ENCODE results near the gene GLYR1.

Gene GLYR1

DNA sequence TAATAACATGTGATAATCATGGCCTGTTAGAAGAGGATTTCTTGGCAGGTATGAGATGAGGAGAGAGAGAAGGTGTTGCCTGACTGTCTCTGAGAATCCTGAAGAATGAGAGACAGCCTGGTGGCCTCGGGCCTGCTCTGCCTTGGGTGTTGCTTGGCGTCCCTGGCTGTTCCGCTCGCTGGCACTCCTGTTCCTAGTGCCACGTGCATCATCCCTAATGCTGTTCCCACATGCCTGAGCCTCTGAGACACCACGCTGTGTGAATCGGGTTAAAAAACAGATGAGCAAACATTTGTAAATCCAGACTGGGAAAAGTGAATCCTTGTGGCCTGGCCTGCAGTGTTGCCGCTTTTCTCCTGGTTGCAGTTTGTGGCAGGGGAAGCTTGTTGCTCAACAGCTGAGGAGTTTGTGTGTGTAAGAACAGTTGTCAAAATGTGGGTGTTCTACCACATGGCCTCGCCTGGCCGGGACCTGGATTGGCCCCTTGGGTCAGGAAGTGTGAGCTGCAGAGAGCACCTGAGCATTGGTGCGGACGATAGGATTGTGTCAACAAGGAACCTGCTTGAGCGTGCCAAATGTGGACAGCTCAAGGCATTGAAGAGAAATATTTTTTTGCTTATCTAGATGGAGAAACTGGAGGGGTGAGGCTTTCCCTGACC, 22.2 kb upstream of the GLYR1 start:
- TF ChIP-seq ZNF274 (IDR thresholded peaks at IDR 0.05; ENCODE audit: low read depth, low read length) = no peak
- H3K4me3 ChIP-seq (ENCODE audit: low read length) = no peak overlapping the region

DNA sequence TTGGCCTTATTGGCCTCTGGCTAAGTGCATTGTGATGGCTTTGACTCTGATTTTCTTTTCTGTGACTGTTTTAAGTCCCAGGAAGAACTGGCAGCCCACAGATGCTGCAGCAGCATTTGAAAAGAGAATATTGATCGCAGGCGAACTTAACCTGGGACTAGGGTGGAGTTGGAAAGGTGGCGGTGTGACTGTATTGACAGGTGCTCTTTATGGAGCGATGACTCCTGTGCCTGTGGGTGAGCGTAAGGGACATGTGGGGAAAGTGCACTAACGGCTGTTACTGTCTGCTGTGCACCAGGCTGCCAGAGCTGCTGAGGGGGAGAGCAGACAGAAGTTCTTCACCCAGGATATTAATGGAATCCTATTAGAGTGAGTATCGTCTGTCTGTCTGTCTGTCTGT, 21.4 kb upstream of the GLYR1 start:
- no peak for TF ChIP-seq ZNF274 (IDR thresholded peaks at IDR 0.05; ENCODE audit: low read depth, low read length)
- no peak overlapping the region; the same call in 1 of the 2 replicates for H3K4me3 ChIP-seq (ENCODE audit: low read length)

DNA sequence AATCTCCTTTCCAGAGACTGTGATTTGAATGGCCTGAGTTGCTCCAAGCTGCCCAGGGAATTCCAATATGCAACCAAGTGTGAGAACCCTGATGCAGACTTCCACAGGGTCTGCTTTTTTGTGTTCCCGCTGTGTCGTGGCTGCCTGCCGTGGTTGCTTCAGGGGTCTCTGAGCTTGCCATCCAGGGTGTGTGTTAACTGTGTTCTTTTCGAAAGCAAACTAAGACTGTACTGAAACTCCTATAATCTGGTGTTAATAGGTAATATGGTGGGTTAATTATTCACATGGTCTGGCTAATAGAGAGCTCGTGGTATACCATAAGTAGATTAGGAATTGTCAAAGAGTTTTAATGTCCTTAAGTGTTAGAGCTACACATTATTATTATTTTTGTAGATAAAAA, 20.9 kb upstream of the GLYR1 start:
- H3K4me3 ChIP-seq (ENCODE audit: low read length) = peak overlapping the region; percentile 32; the same call in 1 of the 2 replicates
- no peak for TF ChIP-seq ZNF274 (IDR thresholded peaks at IDR 0.05; ENCODE audit: low read depth, low read length)

DNA sequence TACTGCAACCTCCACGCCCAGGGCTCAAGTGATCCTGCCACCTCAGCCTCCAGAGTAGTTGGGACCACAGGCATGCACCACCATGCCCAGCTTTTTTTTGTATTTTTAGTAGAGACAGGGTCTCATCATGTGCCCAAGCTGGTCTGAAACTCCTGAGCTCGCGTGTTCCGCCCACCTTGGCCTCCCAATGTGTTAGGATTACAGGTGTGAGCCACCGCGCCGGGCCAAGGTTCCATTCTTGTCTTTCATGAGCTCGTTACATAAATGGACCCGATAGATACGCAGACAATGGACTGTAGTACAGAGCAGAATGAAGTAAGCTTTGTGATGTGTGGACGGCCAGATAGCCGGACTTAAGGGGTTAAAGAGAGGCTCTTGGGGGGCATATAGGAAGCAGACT, 19.5 kb upstream of the GLYR1 start:
- TF ChIP-seq ZNF274 (IDR thresholded peaks at IDR 0.05; ENCODE audit: low read depth, low read length) = no peak
- no peak overlapping the region for H3K4me3 ChIP-seq (ENCODE audit: low read length)

DNA sequence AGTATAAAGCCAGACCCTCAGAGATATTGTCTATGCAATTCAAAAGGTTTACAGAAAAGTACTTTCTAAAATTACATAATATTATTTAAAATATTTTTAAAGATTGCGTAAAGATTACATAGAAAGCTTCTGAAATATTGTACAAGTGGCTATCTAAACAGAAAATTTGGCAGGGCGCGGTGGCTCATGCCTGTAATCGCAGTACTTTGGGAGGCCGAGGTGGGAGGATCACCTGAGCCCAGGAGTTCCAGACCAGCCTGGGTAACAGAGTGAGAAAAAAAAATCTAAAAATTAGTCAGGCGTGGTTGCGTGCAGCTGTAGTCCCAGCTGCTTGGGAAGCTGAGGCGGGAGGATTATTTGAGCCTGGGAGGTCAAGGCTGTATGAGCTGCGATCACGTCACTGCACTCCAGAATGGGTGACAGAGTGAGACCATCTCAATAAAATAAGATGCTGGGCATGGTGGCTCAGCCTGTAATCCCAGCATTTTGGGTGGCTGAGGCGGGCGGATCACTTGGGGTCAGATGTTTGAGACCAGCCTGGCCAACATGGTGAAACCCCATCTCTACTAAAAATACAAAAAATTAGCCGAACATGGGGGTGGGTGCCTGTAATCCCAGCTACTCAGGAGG, 18.3 kb upstream of the GLYR1 start:
- H3K4me3 ChIP-seq (ENCODE audit: low read length) = no peak overlapping the region
- TF ChIP-seq ZNF274 (IDR thresholded peaks at IDR 0.05; ENCODE audit: low read depth, low read length) = no peak

DNA sequence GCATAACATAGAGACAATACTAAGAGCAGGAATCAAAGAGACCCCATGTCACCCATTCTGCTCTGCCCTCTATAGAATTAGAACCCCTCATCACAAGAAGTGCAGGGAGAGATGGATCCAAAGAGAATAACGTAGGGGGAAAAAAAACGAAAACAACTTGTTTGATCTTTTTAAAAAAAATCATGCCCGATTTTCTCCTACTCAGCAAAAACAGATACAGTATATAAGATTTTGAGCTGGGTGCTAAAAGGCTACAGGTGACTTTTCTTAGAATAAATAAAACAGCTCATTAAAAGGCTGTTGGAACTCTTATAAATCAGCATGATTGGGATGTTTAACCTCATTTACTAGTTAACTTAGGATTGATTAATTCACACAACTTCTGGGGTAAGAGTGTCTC, 17.6 kb upstream of the GLYR1 start:
- TF ChIP-seq ZNF274 (IDR thresholded peaks at IDR 0.05; ENCODE audit: low read depth, low read length) = no peak
- H3K4me3 ChIP-seq (ENCODE audit: low read length) = no peak overlapping the region

DNA sequence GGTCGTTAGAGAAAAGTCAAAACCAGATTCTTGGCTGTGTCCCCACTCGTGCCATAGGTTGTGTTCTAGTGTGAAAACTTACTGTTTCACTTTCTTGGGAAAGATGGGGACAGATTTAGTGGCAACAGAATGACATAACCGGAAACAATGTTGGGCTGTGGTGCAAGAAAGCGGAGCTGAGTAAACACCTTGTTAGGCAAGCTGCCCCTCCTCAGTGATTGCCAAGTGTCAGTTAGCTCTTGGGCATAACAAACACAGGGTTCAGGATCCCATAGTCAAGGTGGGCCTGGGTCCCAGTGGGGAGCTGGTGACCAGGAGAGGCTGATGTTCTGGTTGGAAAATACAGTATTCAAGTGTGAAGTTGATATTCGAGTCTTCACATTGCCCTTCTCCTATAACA, 15.6 kb upstream of the GLYR1 start:
- no peak overlapping the region for H3K4me3 ChIP-seq (ENCODE audit: low read length)
- TF ChIP-seq ZNF274 (IDR thresholded peaks at IDR 0.05; ENCODE audit: low read depth, low read length) = no peak

DNA sequence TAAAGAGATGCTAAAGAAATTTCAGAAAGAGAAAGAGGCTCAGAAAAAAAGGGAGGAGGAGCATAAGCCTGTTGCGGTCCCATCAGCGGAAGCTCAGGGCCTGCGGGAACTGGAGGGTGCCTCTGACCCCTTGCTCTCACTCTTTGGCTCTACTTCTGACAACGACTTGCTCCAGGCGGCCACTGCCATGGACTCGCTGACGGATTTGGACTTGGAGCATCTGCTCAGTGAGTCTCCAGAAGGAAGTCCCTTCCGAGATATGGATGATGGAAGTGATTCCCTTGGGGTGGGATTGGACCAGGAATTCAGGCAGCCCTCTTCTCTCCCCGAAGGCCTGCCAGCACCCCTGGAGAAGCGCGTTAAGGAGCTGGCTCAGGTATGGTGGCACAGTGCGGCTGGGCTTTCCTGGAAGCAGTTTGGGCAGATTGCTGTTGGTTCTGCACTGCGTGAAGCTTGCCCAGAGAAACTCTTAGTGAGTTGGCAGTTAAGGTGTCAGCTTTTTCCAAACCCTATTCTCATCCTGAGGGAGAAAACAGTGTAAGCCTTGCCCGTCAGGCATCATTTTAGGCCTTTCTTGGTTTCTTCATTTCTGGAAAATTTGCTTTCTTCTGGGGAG, 13.7 kb upstream of the GLYR1 start:
- no peak for TF ChIP-seq ZNF274 (IDR thresholded peaks at IDR 0.05; ENCODE audit: low read depth, low read length)
- H3K4me3 ChIP-seq (ENCODE audit: low read length) = no peak overlapping the region

DNA sequence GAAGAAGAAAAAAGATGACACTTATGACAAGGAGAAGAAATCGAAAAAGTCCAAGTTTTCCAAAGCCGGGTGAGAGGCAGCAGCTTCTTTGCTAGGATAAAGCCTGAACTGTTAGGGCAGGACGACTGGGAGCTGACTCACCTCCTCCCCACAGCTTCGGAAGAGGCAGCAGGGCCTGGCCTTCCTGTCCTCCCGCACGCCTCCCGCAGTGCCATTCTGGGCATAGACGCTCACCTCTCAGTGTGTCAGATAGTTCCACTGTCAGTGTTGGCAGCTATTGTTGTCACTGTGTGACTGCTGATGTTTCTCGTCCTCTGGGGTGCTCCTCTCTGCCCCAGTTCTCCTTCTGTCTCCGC, 12.8 kb upstream of the GLYR1 start:
- TF ChIP-seq ZNF274 (IDR thresholded peaks at IDR 0.05; ENCODE audit: low read depth, low read length) = no peak
- no peak overlapping the region for H3K4me3 ChIP-seq (ENCODE audit: low read length)

DNA sequence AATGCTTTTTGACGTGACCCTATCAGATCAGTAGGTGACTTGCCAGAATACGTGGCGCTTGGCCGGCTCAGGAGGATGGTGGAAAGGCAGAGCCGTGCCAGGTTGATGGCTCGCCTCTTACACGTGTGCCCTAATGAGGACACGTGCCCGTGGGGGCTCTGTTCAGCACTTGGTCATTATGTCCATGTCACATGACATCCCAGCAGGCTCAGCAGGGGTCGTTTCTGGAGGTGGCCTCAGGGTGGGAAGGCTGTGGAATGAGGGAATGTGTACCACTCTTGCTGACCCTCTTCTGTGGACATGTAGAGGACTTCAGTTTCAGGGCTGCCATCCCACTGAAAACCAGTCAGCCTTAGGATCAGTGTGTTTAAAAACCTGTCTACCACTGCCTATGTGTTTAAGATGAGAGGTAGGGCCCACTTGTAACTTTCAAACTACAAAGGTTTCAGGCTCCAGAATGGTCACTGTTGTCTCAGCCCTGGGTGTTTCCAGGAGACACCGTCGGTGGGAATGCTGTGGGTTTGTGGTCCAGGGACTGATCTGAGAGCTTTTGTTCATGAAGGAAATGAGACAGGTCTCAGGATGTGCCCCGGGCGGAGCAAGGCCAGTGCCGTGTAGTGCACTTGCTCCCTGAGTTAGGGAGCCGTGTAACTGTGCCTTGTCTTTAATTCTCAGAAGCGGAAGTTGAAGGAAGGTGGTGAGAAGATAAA, 12.3 kb upstream of the GLYR1 start:
- no peak for TF ChIP-seq ZNF274 (IDR thresholded peaks at IDR 0.05; ENCODE audit: low read depth, low read length)
- no peak overlapping the region for H3K4me3 ChIP-seq (ENCODE audit: low read length)

DNA sequence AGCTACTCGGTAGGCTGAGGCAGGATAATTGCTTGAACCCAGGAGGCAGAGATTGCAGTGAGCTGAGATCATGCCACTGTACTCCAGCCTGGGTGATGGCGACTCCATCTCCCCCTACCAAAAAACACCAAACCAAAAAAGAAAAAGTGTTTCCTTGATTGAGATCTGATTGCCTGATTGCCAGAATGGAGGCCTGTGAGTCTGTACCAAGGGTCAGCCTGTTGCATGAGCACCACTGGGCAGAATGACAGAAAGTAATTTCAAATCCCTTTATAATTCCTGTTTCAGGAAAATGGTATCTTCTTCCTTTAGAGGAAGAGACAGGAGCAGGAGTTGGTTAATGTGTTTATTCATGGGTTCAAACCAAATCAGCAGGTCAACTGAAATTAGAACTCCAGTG, 8.7 kb upstream of the GLYR1 start:
- no peak overlapping the region for H3K4me3 ChIP-seq (ENCODE audit: low read length)
- no peak for TF ChIP-seq ZNF274 (IDR thresholded peaks at IDR 0.05; ENCODE audit: low read depth, low read length)

DNA sequence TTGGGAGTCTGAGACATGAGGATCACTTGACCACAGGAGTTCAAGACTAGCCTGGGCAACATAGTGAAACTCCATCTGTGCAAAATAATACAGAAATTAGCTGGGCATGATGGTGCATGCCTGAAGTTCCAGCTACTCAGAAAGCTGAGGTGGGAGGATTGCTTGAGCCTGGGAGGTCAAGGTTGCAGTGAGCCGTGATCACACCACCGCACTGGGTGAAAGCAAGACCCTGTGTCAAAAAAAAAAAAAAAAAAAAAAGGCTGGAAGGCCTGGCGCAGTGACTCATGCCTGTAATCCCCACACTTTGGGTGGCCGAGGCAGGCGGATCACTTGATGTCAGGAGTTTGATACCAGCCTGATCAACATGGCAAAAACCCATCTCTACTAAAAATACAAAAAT, 8.3 kb upstream of the GLYR1 start:
- no peak for TF ChIP-seq ZNF274 (IDR thresholded peaks at IDR 0.05; ENCODE audit: low read depth, low read length)
- no peak overlapping the region for H3K4me3 ChIP-seq (ENCODE audit: low read length)

DNA sequence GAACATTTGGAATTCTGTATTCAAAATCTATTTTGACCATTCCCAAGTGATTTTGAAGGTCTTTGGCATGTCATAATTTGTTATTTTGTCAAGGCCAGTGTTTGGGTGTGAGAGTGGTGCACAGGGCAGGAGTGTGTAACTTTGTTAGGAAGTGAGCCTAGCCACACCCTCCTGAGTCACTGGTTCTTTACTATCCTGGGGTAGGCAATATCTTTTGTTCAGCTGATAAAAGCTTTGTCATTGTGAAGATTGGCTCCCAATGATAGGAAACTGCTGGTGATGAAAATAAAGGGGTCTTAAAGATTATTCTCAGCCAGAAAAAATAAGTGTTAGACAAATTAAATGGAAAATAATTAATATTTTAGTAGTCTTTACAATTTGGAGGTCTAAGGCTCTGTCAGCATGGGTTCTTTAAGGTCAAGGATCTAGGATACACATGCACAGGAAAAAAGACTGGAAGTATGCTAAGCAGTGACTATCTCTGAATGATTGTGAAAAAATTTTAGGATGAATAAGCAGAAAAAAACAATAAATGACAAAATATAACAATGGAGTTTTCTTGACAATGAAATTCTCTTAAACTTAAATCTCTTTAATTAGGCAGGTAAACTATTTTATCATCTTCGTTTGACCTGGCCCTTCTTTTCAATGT, 5.3 kb upstream of the GLYR1 start:
- no peak for TF ChIP-seq ZNF274 (IDR thresholded peaks at IDR 0.05; ENCODE audit: low read depth, low read length)
- no peak overlapping the region for H3K4me3 ChIP-seq (ENCODE audit: low read length)

DNA sequence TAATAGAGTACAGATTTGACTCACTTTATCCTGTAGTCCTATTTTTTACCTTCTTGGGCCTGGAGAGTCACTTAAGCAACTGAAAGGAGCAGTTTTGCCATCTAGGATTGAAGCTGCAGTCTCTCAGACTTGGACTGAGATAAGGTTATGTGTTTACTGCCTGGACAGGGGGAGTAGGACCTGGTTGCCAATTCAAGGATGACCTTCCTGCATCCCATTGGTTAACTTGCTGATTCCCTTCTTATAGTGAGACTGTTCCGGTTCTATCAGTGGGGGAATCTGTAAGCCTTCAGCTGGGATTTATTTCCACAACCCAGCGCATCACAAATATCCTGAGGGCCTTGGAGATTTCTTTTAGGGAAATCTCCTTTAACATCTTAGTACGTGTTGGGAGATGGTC, 3.1 kb upstream of the GLYR1 start:
- H3K4me3 ChIP-seq (ENCODE audit: low read length) = no peak overlapping the region
- TF ChIP-seq ZNF274 (IDR thresholded peaks at IDR 0.05; ENCODE audit: low read depth, low read length) = no peak
